Ishikawa (cell line): ENCODE results near the gene RNU6-1.
A peak's percentile ranks its signal among the peaks of the same experiment; 100 is the strongest.

Source experiments
- CEBPB ChIP-seq: IDR thresholded peaks from 2 replicates; pipeline ENCODE4 v1.6.1; 2012
- CREB1 ChIP-seq: IDR thresholded peaks from 2 replicates; pipeline ENCODE4 v1.6.1; 2012; ENCODE audit warnings: low read depth
- EGR1 ChIP-seq: IDR thresholded peaks from 2 replicates; pipeline ENCODE4 v1.6.1; 2012
- EP300 ChIP-seq: IDR thresholded peaks from 2 replicates; pipeline ENCODE4 v1.6.1; 2012; ENCODE audit warnings: borderline replicate concordance
- FOXM1 ChIP-seq: IDR thresholded peaks from 2 replicates; pipeline ENCODE4 v1.6.1; 2012; ENCODE audit warnings: low read depth, borderline replicate concordance
- NFIC ChIP-seq: IDR thresholded peaks from 2 replicates; pipeline ENCODE4 v1.6.1; 2012
- RAD21 ChIP-seq: IDR thresholded peaks from 2 replicates; pipeline ENCODE4 v1.6.1; 2012; ENCODE audit warnings: low read depth
- TAF1 ChIP-seq: IDR thresholded peaks from 2 replicates; pipeline ENCODE4 v1.6.1; 2012; ENCODE audit warnings: low read depth, mild to moderate bottlenecking
- TCF12 ChIP-seq: IDR thresholded peaks from 2 replicates; pipeline ENCODE4 v1.6.1; 2012; ENCODE audit warnings: low read depth
- TEAD4 ChIP-seq: IDR thresholded peaks from 2 replicates; pipeline ENCODE4 v1.6.1; 2012
- YY1 ChIP-seq: IDR thresholded peaks from 2 replicates; pipeline ENCODE4 v1.6.1; 2012; ENCODE audit warnings: low read depth
- ZBTB7A ChIP-seq: IDR thresholded peaks from 2 replicates; pipeline ENCODE4 v1.6.1; 2012; ENCODE audit warnings: low read depth
- TF ChIP-seq, protein P1 (sequence below): IDR thresholded peaks from 2 replicates; pipeline ENCODE4 v1.6.1; 2012
- TF ChIP-seq, protein P2 (sequence below): IDR thresholded peaks from 2 replicates; pipeline ENCODE4 v1.6.1; 2012; ENCODE audit warnings: low read depth, mild to moderate bottlenecking
- TF ChIP-seq, protein P3 (sequence below): IDR thresholded peaks from 2 replicates; pipeline ENCODE4 v1.6.1; 2012

Gene RNU6-1

DNA sequence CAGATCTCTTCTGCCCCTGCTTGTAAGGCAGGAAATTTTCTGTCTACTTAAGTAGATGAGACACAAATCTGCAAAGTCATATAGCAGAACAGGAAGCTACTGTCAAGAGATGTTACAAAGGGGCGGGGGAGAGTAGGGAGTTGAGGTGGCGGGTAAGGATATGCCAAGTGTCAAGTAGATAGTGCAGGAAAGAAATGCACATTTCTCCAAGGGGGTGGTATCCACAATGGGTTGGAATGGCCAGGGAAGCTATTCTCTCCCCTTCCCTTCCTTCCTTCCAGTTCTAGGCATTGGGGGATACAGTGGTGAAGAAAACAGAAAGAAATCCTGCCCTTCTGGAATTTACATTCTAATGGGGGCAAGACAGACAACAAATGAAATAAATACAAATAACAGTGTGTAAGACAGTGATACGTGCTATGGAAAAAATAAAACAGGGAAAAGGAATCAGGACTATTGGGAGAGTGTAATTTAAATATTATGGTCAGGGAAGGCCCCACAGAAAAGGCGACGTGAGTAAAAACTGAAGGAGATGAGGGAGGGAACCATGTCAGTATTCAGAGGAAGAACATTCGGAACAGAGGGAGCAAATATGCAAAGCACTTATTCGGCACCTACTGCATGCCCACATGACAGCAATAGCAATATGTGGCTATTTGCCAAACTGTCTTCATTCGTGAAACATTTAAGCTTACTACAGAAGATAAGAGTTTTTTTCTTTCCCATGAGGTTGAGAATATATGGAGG lies 42.8 kb upstream of the RNU6-1 start:
- TF ChIP-seq FOXM1 (no peak), TEAD4 (no peak), TAF1 (no peak), RAD21 (no peak), CREB1 (no peak), EP300 (no peak), CEBPB (no peak), EGR1 (no peak), ZBTB7A (no peak)
- TF ChIP-seq, protein P1, sequence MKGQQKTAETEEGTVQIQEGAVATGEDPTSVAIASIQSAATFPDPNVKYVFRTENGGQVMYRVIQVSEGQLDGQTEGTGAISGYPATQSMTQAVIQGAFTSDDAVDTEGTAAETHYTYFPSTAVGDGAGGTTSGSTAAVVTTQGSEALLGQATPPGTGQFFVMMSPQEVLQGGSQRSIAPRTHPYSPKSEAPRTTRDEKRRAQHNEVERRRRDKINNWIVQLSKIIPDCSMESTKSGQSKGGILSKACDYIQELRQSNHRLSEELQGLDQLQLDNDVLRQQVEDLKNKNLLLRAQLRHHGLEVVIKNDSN = no peak
- TF ChIP-seq, protein P2, sequence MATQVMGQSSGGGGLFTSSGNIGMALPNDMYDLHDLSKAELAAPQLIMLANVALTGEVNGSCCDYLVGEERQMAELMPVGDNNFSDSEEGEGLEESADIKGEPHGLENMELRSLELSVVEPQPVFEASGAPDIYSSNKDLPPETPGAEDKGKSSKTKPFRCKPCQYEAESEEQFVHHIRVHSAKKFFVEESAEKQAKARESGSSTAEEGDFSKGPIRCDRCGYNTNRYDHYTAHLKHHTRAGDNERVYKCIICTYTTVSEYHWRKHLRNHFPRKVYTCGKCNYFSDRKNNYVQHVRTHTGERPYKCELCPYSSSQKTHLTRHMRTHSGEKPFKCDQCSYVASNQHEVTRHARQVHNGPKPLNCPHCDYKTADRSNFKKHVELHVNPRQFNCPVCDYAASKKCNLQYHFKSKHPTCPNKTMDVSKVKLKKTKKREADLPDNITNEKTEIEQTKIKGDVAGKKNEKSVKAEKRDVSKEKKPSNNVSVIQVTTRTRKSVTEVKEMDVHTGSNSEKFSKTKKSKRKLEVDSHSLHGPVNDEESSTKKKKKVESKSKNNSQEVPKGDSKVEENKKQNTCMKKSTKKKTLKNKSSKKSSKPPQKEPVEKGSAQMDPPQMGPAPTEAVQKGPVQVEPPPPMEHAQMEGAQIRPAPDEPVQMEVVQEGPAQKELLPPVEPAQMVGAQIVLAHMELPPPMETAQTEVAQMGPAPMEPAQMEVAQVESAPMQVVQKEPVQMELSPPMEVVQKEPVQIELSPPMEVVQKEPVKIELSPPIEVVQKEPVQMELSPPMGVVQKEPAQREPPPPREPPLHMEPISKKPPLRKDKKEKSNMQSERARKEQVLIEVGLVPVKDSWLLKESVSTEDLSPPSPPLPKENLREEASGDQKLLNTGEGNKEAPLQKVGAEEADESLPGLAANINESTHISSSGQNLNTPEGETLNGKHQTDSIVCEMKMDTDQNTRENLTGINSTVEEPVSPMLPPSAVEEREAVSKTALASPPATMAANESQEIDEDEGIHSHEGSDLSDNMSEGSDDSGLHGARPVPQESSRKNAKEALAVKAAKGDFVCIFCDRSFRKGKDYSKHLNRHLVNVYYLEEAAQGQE = no peak

DNA sequence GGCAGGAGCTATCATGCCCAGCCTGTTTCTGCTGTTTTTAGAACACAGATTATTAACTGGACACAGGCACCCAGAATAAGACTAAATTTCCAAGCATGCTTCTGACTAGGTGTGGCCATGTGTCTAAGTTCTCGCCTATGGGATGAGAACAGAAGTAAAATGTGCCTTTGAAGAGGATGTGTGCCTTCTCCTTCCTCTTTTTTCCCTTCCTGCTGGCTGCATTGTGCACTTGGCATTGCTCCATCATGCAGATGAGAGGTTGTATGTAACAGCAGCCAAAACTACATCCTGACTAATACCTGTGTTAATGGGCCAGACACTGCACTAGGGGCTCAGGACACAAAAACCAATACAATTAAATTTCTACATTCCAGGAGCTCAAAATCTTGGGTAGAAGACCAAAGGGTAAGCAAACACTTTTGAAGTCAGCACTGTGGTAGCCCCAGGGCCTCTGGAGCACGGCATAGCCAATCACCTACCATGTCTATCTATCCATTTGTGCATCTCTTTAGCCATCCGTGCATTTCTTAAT lies 40.9 kb upstream of the RNU6-1 start:
- TF ChIP-seq, protein P3, sequence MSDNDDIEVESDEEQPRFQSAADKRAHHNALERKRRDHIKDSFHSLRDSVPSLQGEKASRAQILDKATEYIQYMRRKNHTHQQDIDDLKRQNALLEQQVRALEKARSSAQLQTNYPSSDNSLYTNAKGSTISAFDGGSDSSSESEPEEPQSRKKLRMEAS = 0 out of 2 replicates have a peak, but pooled peaks have one; percentile 19
- TF ChIP-seq, protein P2 = no peak
- TF ChIP-seq FOXM1 (no peak), EGR1 (no peak), TCF12 (peak; percentile 22; the same call in 1 of the 2 replicates), TEAD4 (0 out of 2 replicates have a peak, but pooled peaks have one; percentile 17), CEBPB (no peak), EP300 (no peak), CREB1 (no peak), NFIC (peak; percentile 68)
- TF ChIP-seq, protein P1 = no peak

DNA sequence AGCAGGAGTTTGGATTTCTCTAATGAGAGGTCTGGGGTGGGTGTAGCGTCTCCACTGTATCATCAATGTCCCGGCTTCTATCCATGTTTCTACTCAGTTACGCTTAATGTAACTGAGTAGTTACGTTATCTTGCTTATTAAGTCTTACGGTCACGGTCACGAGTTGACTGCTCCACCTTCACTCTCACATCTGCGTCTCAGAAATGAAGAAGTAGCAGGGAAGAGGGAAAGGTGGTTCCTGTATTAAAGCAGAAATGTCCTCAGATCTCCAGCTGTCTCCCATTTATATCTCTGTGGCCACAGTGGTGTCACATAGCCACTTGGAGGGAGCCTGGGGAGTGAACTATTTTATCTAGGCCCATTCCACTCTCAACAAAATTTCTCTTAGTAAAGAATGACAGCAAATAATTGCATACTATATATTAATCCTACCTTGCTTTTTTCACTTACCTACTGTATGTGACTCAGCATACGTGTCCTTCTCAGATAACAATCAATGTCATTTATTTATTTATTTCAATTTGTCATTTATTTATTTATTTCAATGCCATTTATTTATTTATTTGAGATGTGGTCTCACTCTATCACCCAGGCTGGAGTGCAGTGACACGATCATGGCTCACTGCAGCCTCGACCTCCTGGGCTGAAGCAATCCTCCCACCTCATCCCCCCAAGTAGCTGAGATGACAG lies 39.7 kb upstream of the RNU6-1 start:
- TF ChIP-seq, protein P1 = no peak
- TF ChIP-seq RAD21 (no peak), TAF1 (no peak)
- TF ChIP-seq, protein P3 = no peak

DNA sequence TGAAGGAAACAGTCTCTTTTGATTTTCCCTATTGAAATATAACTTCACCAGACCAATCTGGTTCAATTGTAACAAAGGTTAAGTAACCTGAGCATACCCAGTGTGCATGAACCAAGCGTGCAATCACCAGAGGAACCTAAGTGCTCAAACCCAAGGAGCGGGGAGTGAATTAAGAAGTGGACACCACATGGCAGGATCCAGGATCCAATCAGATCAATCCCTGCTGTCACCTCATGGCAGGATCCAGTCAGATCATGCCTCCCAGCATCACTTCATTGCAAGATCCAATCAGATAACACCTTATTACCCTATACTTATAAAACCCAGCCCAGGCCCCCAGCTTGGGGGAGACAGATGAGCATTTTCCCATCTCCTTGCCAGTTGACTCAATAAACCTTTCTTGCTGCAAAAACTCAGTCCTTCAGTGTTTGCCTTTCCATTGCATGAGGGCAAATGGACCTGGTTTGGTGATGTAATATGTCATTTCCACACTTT lies 38.9 kb upstream of the RNU6-1 start:
- TF ChIP-seq, protein P1 = peak; percentile 20; the same call in 1 of the 2 replicates
- TF ChIP-seq CEBPB = no peak

DNA sequence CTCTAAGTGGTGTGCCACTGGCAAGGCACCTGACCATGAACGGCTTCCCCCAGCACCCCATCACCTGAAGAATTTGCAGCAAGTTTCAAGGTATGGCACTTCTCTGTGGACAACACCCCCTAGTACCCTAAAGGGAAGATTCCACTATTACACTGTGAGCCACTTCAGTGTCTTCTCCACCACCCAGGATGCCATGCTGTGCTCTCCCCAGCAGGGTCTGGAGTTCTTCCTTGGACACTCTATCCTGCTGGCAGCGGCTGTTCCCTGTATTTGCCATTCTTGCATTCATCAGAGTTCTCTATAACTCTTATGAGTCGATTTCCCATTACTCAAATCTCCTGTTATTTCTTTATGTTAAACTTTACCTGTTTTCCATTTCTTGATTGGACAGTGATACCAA lies 33.9 kb upstream of the RNU6-1 start:
- TF ChIP-seq FOXM1 (no peak), ZBTB7A (no peak), EGR1 (no peak), CREB1 (no peak), NFIC (no peak), TEAD4 (no peak), CEBPB (no peak), TCF12 (no peak), TAF1 (no peak), EP300 (no peak), RAD21 (no peak), YY1 (no peak)
- TF ChIP-seq, protein P2 = no peak
- TF ChIP-seq, protein P3 = no peak
- TF ChIP-seq, protein P1 = no peak
